ENCODE data around the gene ARID3B.
"Not testable (repeated sequence)": the region's sequence is repeated elsewhere in the genome, so short reads cannot be mapped to it uniquely, and the experiment has no call there.

- not testable (repeated sequence) for TF ChIP-seq POLR2A, CTCF, POLR2AphosphoS5 (IDR thresholded peaks at IDR 0.05)
Measured at GRCh38 chr15:74629696-74630095, 88.7 kb downstream of the ARID3B start.

Measured in suprapubic skin (tissue), 4 donors.